ENCODE data around the gene CISD3.
A peak's percentile ranks its signal among the peaks of the same experiment; 100 is the strongest.

The CISD3 gene

GRCh38 chr17:38741921-38742410, 11.8 kb downstream of the CISD3 start:
- DNase-seq (ENCODE audit: insufficient read length, low spot score): no peak
- FAIRE-seq: no peak

DNA sequence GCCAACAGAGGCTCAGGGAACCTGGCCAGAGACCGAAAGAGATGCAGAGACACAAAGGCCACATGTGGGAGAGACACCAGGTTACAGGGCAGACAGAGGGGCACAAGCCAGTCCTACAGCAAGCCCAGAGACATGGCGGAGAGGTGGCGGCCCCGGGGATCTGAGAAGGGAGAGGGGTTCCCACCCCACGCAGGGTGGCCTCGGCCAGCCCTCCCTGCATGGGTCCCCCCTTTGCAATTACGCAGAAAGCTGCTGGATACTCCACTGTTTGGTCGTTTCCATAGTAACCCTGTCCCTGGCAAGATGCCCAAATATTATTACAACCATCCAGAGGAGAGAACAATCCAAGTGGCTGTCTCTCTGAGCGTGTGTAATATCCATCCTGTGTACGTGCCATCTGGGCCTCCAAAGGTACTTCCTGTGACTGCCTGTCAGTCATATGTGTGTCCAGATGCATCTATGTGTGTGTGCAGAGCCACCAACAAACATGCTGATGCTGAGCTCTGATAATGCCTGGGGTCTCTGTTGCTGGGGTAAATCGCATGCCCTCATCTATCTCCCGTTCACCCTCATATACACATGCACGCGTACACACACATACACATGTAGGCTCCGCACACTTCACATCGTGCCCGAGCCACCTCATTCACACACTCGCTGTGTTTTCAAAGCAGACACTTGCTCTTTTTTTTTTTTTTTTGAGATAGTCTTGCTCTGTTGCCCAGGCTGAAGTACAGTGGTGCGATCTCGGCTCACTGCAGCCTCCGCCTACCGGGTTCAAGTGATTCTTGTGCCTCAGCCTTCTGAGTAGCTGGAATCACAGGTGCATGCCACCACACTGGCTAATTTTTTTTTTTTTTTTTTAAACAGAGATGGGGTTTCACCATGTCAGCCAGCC, 12.5 kb downstream of the CISD3 start:
- FAIRE-seq: no peak
- no peak for DNase-seq (ENCODE audit: insufficient read length, low spot score)

GRCh38 chr17:38743556-38744171, 13.5 kb downstream of the CISD3 start:
- DNase-seq (ENCODE audit: insufficient read length, low spot score) (no peak), FAIRE-seq (no peak)

- DNase-seq (ENCODE audit: insufficient read length, low spot score): no peak
Measured at GRCh38 chr17:38745545-38745944, 15.4 kb downstream of the CISD3 start.

DNA sequence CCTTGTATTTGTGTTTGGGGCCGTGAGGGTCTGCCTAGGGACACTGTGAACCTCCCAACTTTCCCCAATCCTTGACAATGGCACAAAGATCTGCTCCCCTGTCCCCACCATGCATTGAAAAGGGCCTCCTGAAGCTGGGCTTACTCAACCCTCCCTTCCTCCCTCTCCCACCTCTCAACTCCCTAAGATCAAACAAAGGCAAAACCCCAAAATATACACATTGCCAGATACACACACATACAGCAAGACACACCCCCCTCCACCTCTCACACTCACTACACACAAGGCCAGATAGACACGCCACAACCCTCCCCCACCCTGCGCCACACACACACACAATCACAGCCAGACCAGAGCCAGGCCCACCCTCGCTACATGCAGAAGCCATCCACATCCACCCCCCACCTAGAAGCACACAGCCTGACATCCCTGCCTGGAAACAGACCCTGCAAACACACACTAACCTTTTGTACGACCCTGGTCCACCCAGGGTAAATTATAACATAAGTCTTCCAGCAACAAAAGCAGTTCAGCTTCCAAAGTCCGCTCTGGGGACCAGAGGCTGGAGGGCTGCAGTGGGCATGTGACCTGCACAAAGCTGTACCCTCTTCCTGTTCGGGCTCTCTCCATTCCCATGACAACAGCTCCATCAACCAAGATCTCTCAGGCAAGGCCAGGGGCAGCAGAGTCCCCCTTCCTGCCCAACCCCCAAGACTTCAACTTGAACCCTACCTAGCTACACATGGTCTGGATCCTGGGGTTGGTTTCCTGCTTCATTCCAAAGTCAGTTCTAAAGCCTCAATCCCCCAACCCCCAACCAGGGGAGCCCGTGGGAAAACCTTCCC, 16.1 kb downstream of the CISD3 start:
- FAIRE-seq (no peak), DNase-seq (ENCODE audit: insufficient read length, low spot score) (no peak)

More at GRCh38 chr17:38745545-38745944, 15.4 kb downstream of the CISD3 start:
- no peak for FAIRE-seq

GRCh38 chr17:38746849-38747462, 16.8 kb downstream of the CISD3 start:
- FAIRE-seq (no peak), DNase-seq (ENCODE audit: insufficient read length, low spot score) (no peak)

DNA sequence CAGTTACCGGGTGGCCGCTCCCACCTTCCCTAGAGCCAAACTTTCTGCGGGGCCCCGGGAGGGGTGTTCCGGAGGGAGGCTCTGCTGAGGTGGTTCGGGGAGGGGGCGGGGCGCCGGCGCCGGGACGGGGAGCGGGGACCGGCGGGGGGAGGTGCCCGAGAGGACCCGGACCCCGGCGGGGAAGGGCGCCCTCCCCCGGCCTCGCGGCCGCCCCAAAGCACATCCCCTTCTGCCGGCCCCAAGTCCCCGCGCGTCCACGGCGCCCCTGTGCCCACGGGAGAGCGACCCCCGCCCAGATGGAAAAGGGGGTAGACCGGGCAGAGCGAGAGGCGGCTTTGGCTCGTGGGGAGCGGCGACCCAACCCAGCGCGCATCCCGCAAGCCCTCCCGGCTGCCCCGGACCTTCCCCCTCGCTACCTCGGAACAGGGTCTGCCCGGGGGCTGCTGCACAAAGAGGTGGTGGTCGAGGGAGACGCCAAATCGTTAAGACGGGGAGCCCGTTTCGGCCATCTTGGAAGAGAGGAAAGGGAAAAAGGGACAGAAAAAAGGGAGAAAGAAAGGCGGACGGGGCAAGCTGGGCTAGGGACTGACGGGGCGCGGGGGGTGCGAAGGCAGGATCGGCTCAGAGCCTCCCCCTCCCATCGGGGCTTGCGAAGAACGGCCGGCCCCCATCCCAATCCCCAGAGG, 17.5 kb downstream of the CISD3 start:
- DNase-seq (ENCODE audit: insufficient read length, low spot score) (no peak), FAIRE-seq (no peak)

DNA sequence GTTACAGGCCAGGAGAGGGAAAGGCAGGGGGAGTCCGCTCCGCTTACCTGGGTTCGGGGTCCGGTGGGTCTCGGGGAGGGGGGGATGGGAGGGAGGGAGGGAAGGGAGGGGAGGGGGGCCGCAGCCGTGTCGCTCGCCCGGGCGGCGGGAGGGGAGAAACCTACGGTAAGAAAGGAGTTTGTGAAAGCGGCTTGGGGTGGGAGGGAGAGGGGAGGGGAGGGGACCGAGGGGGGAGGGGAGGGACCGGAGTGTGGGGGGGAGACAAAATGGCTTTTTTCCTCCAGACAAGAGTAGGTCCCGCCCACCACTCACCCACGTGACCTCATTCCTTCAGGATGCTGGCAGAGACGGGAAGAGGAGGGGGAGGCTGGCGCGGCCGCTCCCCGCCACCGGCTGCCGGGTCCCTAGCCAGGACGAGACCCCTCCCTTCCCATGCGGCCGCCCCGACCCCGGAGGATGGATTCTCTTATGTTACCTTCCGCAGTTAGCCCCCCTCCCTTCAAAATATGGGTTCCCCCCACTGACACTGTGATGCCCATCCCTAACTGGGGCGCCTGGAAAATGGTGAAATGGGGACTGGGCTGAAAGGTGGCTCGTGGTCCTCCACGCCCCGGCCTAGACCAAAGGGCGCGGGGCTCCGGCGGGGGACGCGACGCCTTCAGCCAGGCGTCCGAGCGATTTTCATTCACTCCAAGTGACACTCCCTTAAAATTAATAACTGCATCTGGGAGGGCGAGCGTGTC, 18.2 kb downstream of the CISD3 start, which contains the start of gene PCGF2:
PCGF2 (minus strand) TSS at position 188 of the 743 bp plus-strand sequence. CDS start 7,934 bp downstream, outside the sequence.
- FAIRE-seq (no peak), DNase-seq (ENCODE audit: insufficient read length, low spot score) (peak; percentile 89)

DNA sequence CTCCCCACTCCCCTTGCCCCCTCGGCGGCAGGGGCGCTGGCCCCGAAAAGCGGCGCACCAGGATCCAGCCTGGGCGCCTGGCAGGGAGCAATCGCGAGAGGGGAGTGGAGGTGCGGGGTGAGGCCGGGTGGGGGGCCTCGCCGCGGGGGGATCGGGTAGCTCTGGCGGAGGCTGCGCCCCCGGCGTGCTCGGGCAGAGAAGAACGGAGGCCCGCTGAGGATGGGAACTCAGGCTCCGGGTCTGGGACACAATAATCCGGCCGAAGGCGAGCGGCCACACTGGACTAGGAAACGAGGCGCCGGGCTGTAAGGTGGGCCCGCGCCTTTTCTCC, 18.7 kb downstream of the CISD3 start:
- no peak for DNase-seq (ENCODE audit: insufficient read length, low spot score)
- FAIRE-seq: no peak

DNA sequence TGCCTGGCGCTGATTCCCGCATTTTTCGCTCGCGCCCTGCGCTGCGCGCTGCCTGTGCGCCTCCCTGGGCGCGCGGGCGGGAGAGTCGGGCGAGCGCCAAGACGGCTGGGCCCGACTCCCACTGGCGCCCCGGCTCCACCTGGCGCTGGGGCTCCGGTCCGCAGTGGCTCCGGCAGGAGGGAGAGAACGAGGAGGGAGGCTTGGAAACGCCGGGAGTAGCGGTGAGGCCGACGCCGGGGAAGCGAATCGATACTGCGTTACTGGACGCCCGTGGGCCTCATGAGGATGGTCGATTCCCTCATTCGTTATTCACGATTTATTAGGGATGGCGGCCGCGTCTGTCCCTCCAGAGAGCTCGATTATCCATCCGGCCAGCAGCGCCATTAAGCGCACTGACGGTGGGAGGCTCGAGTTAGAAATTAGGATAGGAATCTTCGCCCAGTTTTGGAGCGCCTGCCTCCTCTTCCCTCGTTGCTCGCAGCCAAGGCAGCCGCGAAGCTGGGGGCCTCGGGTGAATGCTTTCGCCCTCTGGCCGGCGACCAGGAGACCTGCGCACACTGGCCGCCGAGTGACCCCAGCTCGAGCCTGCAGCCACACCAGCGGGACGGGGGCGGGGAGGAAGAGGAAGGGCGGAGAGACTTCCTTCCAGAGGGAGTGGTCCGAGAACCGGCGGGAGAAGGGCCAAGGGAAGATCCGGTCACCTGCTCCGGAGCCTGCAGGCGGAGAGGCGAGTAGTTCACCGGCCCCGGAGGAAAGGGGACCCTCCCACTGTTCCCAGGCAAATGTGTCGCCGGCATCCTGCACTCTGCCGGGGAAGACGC, 19.3 kb downstream of the CISD3 start:
- DNase-seq (ENCODE audit: insufficient read length, low spot score): peak; percentile 84
- FAIRE-seq: no peak

DNA sequence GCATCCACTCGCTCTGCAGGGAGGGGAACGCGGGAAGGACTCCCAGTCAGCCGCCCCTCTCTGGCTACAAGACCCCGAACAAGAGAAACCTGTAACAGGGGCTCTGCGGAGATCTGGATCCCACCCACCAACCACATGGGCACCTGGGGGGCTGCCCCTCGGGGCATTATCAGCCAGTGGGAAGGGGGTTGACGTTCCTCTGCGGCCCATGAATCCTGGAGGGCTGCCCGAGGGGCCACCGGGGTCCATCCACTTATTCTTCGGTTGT, 19.8 kb downstream of the CISD3 start:
- no peak for FAIRE-seq

GRCh38 chr17:38750312-38751121, 20.4 kb downstream of the CISD3 start:
- FAIRE-seq: no peak
- DNase-seq (ENCODE audit: insufficient read length, low spot score): no peak

More for the DNA sequence above, 19.8 kb downstream of the CISD3 start:
- no peak for DNase-seq (ENCODE audit: insufficient read length, low spot score)

DNA sequence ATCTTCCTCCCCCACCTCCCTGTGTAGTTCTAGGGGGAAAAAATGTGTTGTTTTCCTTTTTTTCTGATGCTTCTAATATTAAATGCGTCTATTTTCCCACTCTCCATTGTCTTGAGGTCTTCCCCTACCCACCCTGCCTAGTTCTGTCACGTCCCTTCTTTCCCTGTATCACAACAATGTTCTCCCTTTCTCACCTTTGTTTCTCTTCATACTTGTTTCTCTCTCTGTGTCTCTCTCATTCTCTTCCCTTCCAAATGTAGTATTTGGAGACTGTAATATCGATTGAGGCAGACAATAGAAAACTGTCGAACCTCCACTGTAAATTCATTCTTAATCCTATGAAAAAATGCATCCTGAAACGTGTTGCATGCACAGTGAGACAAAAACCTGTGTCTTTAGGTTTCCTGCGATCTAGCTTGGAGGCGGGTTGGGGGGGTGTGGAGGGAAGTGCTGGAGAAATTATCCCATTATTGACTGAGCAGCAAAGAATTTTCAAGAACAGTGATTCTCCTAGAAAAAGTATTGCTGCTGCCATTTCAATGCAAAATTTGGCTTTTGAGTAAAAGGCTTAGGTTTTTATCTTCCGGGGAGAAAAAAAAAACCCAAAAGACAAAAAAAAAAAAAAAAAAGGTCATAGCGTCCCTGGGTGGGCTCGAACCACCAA, 21.1 kb downstream of the CISD3 start:
- DNase-seq (ENCODE audit: insufficient read length, low spot score) (no peak), FAIRE-seq (no peak)

- FAIRE-seq (no peak), DNase-seq (ENCODE audit: insufficient read length, low spot score) (peak; percentile 89)
Measured at GRCh38 chr17:38751808-38752307, 21.7 kb downstream of the CISD3 start.

DNA sequence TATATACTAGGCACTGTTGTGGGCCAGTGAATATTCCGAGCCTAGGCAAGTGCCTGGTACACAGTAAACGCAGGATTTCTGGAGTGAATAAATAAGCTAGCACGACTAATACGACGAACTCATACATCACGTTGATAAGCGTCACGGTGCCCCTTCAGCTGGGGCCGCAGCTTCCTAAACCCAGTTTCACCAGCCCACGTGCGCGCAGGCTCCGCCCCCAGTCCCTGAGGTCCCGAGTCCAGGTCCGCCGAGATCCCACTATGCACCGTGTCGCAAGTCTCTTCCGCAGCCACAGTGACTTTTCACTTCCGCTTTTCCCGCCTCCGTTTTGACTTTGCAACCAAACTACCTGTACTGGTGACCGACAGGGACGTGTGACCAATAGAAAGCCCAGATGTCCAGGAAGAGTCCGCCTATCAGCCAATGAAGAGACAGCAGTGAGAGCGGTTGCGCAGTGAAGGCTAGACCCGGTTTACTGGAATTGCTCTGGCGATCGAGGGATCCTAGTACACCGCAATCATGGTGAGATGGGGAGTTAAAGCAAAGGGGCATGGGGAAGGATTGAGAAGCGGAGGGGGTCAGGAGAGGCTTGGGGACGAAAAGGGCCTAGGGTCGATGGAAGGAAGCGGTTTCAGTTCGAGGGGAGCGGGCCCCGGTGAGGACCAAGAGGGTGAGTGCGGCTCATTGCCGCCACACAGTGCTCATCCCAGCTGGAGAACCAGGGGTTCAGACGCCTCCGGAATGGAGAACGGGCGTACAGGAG, 22.3 kb downstream of the CISD3 start, which contains the start of gene PSMB3:
PSMB3 (plus strand) TSS at position 434 of the 763 bp plus-strand sequence; CDS start at position 520, 86 bp downstream.
- FAIRE-seq: no peak
- peak; percentile 100 for DNase-seq (ENCODE audit: insufficient read length, low spot score)

GRCh38 chr17:38753071-38753506, 22.9 kb downstream of the CISD3 start:
- no peak for FAIRE-seq
- DNase-seq (ENCODE audit: insufficient read length, low spot score): no peak

All from HTR-8/SVneo (cell line).